Activated CD8-positive, alpha-beta memory T cell treated with anti-CD3 and anti-CD28 coated beads for 36 hours (primary cell): Measurements from ENCODE around the gene CCL5. TPM values are rescaled to one million over a fixed set of nuclear protein-coding genes. Genes with fewer than 3 reads are reported as not detected.

ENCODE experiments used
- CTCF ChIA-PET: fragments of 350-600 bp; sonication (Branson Sonifier 250); formaldehyde crosslinking; loops from one replicate; lab custom pipeline; 2021; ENCODE audit warnings: antibody characterized with exemption; lab: Charles Lee
- POLR2A ChIA-PET: fragments of 350-600 bp; sonication (Branson Sonifier 250); formaldehyde crosslinking; loops from one replicate; lab custom pipeline; 2021; ENCODE audit warnings: antibody characterized with exemption; lab: Charles Lee
- total RNA-seq, 2 experiments: library from RNA; stranded (reverse); gene quantifications; one replicate each; pipeline ENCODE4 v1.2.3, GENCODE V29; 2021

The CCL5 gene
- total RNA-seq, 2 experiments from 2014 or later: 455 to 477 TPM

- POLR2A ChIA-PET: interaction anchor here (0.6 to 13.6 kb wide), 3 partner anchors 23 to 1505 kb away, joined by 3 to 189 read pairs (median 3); partner anchors contain the start of gene CCL5
- CTCF ChIA-PET: interaction anchor here (0.7 to 1.6 kb wide), 3 partner anchors 15 to 30 kb away, joined by 3 to 6 read pairs (median 3); no protein-coding TSS in a partner anchor
These were observed 21.5 kb upstream of the CCL5 start for GRCh38 chr17:35901631-35902175.

- POLR2A ChIA-PET: interaction anchor here (0.6 to 13.6 kb wide), 6 partner anchors 8 to 1506 kb away, joined by 3 to 189 read pairs (median 3); partner anchors contain the start of gene CCL5
These were observed 20.7 kb upstream of the CCL5 start for GRCh38 chr17:35900708-35901480.

GRCh38 chr17:35900280-35900679, 20.1 kb upstream of the CCL5 start:
- CTCF ChIA-PET: interaction anchor here (1.2 to 6.8 kb wide), 3 partner anchors 10 to 24 kb away, joined by 4 to 48 read pairs (median 5); partner anchors contain the start of gene CCL5
- POLR2A ChIA-PET: interaction anchor here (0.6 to 13.6 kb wide), 5 partner anchors 9 to 918 kb away, joined by 3 to 189 read pairs (median 3); partner anchors contain the start of gene CCL5

More at GRCh38 chr17:35900708-35901480, 20.7 kb upstream of the CCL5 start:
- CTCF ChIA-PET: interaction anchor here (1.2 to 6.8 kb wide), 4 partner anchors 11 to 30 kb away, joined by 4 to 48 read pairs (median 6); partner anchors contain the start of gene CCL5

GRCh38 chr17:35898283-35899070, 18.3 kb upstream of the CCL5 start:
- POLR2A ChIA-PET: interaction anchor here (0.6 to 13.6 kb wide), 4 partner anchors 9 to 1133 kb away, joined by 3 to 189 read pairs (median 8); partner anchors contain the start of gene CCL5

GRCh38 chr17:35897772-35898171, 17.6 kb upstream of the CCL5 start:
- POLR2A ChIA-PET: interaction anchor here (0.7 to 13.6 kb wide), 4 partner anchors 8 to 656 kb away, joined by 3 to 189 read pairs (median 10); partner anchors contain the start of gene CCL5

More at GRCh38 chr17:35898283-35899070, 18.3 kb upstream of the CCL5 start:
- CTCF ChIA-PET: interaction anchor here (0.6 to 6.8 kb wide), 9 partner anchors 11 to 171 kb away, joined by 3 to 48 read pairs (median 4); partner anchors contain the start of gene CCL5

GRCh38 chr17:35895636-35896587, 15.8 kb upstream of the CCL5 start:
- ChIA-PET CTCF (interaction anchor here (0.5 to 6.8 kb wide), 5 partner anchors 16 to 376 kb away, joined by 3 to 48 read pairs (median 6); partner anchors contain the start of gene CCL5), POLR2A (interaction anchor here (0.7 to 13.6 kb wide), 9 partner anchors 18 to 196 kb away, joined by 3 to 189 read pairs (median 3); partner anchors contain the start of genes CCL5 and TAF15)

More at GRCh38 chr17:35897772-35898171, 17.6 kb upstream of the CCL5 start:
- CTCF ChIA-PET: interaction anchor here (0.9 to 6.8 kb wide), 7 partner anchors 15 to 172 kb away, joined by 3 to 48 read pairs (median 4); partner anchors contain the start of gene CCL5

GRCh38 chr17:35894206-35894605, 14.0 kb upstream of the CCL5 start:
- CTCF ChIA-PET: no interaction called here
- POLR2A ChIA-PET: interaction anchor here (0.6 to 13.6 kb wide), 3 partner anchors 16 to 1733 kb away, joined by 3 to 189 read pairs (median 6); partner anchors contain the start of gene CCL5

GRCh38 chr17:35893751-35894150, 13.6 kb upstream of the CCL5 start:
- CTCF ChIA-PET: no interaction called here
- POLR2A ChIA-PET: interaction anchor here (13.6 kb wide), 1 partner anchor 15 kb away, joined by 189 read pairs; the partner anchor contains the start of gene CCL5

GRCh38 chr17:35892091-35893035, 12.2 kb upstream of the CCL5 start:
- CTCF ChIA-PET: interaction anchor here (0.6 to 1.4 kb wide), 6 partner anchors 8 to 83 kb away, joined by 3 to 7 read pairs (median 4); partner anchors contain the start of gene CCL5
- POLR2A ChIA-PET: interaction anchor here (1.3 to 13.6 kb wide), 3 partner anchors 14 to 198 kb away, joined by 3 to 189 read pairs (median 10); partner anchors contain the start of genes CCL3 and CCL5

- ChIA-PET POLR2A (interaction anchor here (13.6 kb wide), 1 partner anchor 13 kb away, joined by 189 read pairs; the partner anchor contains the start of gene CCL5), CTCF (interaction anchor here (0.8 to 1.4 kb wide), 3 partner anchors 11 to 43 kb away, joined by 3 to 5 read pairs (median 3); partner anchors contain the start of gene CCL5)
These were observed 11.1 kb upstream of the CCL5 start for GRCh38 chr17:35891269-35891668.

- POLR2A ChIA-PET: interaction anchor here (1.2 to 13.6 kb wide), 2 partner anchors 12 to 176 kb away, joined by 4 to 189 read pairs; partner anchors contain the start of gene CCL5
- CTCF ChIA-PET: interaction anchor here (0.8 to 1.3 kb wide), 4 partner anchors 10 to 54 kb away, joined by 3 to 5 read pairs (median 3); partner anchors contain the start of gene CCL5
These were observed 10.6 kb upstream of the CCL5 start for GRCh38 chr17:35890774-35891155.

- ChIA-PET CTCF (interaction anchor here (1.0 to 2.1 kb wide), 4 partner anchors 10 to 55 kb away, joined by 3 to 8 read pairs (median 4); no protein-coding TSS in a partner anchor), POLR2A (interaction anchor here (1.2 to 13.6 kb wide), 4 partner anchors 8 to 177 kb away, joined by 3 to 189 read pairs (median 8); partner anchors contain the start of gene CCL5)
These were observed 9.9 kb upstream of the CCL5 start for GRCh38 chr17:35889818-35890773.

- ChIA-PET CTCF (interaction anchor here (1.1 to 2.1 kb wide), 2 partner anchors 13 to 259 kb away, joined by 3 to 8 read pairs; no protein-coding TSS in a partner anchor), POLR2A (interaction anchor here (1.6 to 13.6 kb wide), 3 partner anchors 9 to 11 kb away, joined by 3 to 189 read pairs (median 13); partner anchors contain the start of gene CCL5)
These were observed 9.1 kb upstream of the CCL5 start for GRCh38 chr17:35889241-35889640.

GRCh38 chr17:35878361-35878760, 1.8 kb downstream of the CCL5 start:
- ChIA-PET CTCF (interaction anchor here (0.6 to 5.4 kb wide), 6 partner anchors 14 to 266 kb away, joined by 3 to 48 read pairs (median 6); no protein-coding TSS in a partner anchor), POLR2A (interaction anchor here (0.6 to 6.6 kb wide), 5 partner anchors 17 to 318 kb away, joined by 3 to 189 read pairs (median 5); partner anchors contain the start of genes CCL3L1 and CCL3L3)
